Muscle of back (tissue), 11 donors: ENCODE data around the gene CAMTA1. TPM values are rescaled to one million over a fixed set of nuclear protein-coding genes. Genes with fewer than 3 reads are reported as not detected.
A peak's percentile ranks its signal among the peaks of the same experiment; 100 is the strongest.

Experiments
- DNase-seq, 3 donors: peaks; one replicate each; pipeline versions ENCODE4 v3.0.0 to v3.0.0-alpha.2; 2013
- polyA plus RNA-seq, 10 donors: library from polyadenylated mRNA; unstranded; fragments of 120-200 nt; gene quantifications; one replicate each; pipeline ENCODE4 v1.2.1, GENCODE V29; 2013; ENCODE audit not compliant: insufficient read length in 10 of 10

Gene CAMTA1
- polyA plus RNA-seq, 10 donors, result 36.4 to 49.7 (median 44.0) TPM

GRCh38 chr1:7444363-7444762, 659.1 kb downstream of the CAMTA1 start:
- DNase-seq, result no peak

- no peak for DNase-seq
Measured at GRCh38 chr1:7447093-7447492, 661.8 kb downstream of the CAMTA1 start.

- no peak for DNase-seq
Measured at GRCh38 chr1:7447736-7448135, 662.5 kb downstream of the CAMTA1 start.

- DNase-seq, result no peak
Measured at GRCh38 chr1:7448986-7449385, 663.7 kb downstream of the CAMTA1 start.

GRCh38 chr1:7449750-7450149, 664.5 kb downstream of the CAMTA1 start:
- no peak for DNase-seq

- no peak for DNase-seq
Measured at GRCh38 chr1:7450838-7451237, 665.6 kb downstream of the CAMTA1 start.

GRCh38 chr1:7453038-7453437, 667.8 kb downstream of the CAMTA1 start:
- no peak for DNase-seq

- peak in 1 of 3 donors; percentile 35 for DNase-seq
Measured at GRCh38 chr1:7454052-7454815, 669.0 kb downstream of the CAMTA1 start.

GRCh38 chr1:7454895-7455784, 669.9 kb downstream of the CAMTA1 start:
- peak in 2 of 3 donors; percentile 38 to 62 for DNase-seq

- peak in 1 of 3 donors; percentile 20 for DNase-seq
Measured at GRCh38 chr1:7455796-7456721, 670.8 kb downstream of the CAMTA1 start.

- DNase-seq, result no peak
Measured at GRCh38 chr1:7456722-7457082, 671.4 kb downstream of the CAMTA1 start.

GRCh38 chr1:7457811-7458210, 672.6 kb downstream of the CAMTA1 start:
- DNase-seq, result no peak

- no peak for DNase-seq
Measured at GRCh38 chr1:7458946-7459345, 673.7 kb downstream of the CAMTA1 start.

- DNase-seq, result no peak
Measured at GRCh38 chr1:7459914-7460313, 674.7 kb downstream of the CAMTA1 start.

- DNase-seq, result no peak
Measured at GRCh38 chr1:7460807-7461206, 675.6 kb downstream of the CAMTA1 start.

GRCh38 chr1:7462617-7463016, 677.4 kb downstream of the CAMTA1 start:
- no peak for DNase-seq

- no peak for DNase-seq
Measured at GRCh38 chr1:7463526-7463925, 678.3 kb downstream of the CAMTA1 start.

- no peak for DNase-seq
Measured at GRCh38 chr1:7464736-7465135, 679.5 kb downstream of the CAMTA1 start.

GRCh38 chr1:7467476-7468175, 682.4 kb downstream of the CAMTA1 start:
- DNase-seq, result no peak

- no peak for DNase-seq
Measured at GRCh38 chr1:7468248-7468647, 683.0 kb downstream of the CAMTA1 start.

- peak in 2 of 3 donors; percentile 62 to 66 for DNase-seq
Measured at GRCh38 chr1:7469255-7469938, 684.1 kb downstream of the CAMTA1 start.
